GM19238 (cell line): Measurements from ENCODE around the gene MRE11.
A peak's percentile ranks its signal among the peaks of the same experiment; 100 is the strongest.

ENCODE experiments used
- DNase-seq: peaks from one replicate; pipeline ENCODE4 v3.0.0; 2011; ENCODE audit warnings: low spot score; ENCODE audit not compliant: insufficient read length

Gene MRE11

DNA sequence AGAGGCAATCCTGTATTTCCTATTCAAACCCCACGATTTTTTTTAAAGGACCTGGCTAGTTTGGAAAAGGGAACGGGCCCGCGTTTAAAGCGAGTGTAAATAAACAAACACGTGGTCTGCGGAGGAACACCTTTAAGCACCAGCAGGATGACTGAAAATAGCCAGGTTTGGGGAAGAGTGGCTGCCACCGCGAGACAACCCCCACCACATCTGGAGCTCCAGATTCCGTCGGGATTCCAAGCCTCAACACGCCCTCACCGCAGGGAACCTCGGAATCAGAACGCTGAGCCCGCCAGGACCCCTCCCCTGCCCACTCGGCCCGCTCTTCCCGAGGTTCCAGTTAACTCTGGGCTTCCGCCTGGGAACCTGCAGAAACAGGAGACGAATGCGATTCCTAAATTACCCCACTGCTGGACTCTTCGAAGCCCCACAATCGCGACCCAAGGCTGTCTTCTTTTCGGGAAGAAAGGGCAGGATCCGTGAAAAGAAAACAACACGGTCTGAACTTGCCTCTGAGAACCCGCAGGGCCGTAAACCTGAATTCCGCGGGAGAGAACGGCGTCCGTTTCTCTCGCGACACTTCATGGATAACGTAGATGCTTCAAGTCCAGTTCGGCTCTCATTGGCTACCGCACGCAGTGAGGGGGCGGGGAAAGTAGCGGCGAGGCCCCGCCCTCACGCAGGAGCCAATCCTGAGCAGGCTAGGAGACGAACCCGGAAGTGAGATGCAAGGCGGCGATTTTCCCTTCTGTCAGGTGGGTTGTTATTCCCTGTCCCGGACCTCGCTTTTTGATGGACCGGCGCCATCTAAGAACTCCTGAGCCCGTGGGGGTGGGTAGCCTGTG is at the start of gene MRE11, which contains the start of gene ANKRD49:
Gene MRE11, minus strand, starts transcription at position 564 of the 845 bp plus-strand sequence. CDS start 1,043 bp downstream, outside the sequence.
Gene ANKRD49, plus strand, starts transcription at position 704 of the 845 bp plus-strand sequence. CDS start 2,710 bp downstream, outside the sequence.
- DNase-seq, result peak; percentile 71

DNA sequence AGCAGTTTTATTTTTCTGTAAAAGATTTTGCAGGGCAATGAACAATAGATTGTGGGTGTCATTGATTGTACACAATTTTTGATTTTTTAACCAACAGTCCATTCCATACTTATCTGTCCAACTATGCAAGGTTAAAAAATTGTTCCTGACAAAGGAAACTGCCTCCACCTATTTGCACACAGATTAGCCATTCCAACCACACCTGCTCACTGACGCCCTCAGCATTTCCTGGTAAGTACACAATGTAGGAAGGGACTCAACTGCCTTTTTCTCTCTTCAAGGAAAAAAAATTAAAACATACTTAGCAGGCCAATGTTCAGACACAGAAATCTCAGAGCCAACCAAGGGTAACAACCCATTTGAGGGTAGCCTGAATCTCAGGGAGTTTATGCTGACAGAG is 45.8 kb upstream of the MRE11 start:
- DNase-seq, result no peak

DNA sequence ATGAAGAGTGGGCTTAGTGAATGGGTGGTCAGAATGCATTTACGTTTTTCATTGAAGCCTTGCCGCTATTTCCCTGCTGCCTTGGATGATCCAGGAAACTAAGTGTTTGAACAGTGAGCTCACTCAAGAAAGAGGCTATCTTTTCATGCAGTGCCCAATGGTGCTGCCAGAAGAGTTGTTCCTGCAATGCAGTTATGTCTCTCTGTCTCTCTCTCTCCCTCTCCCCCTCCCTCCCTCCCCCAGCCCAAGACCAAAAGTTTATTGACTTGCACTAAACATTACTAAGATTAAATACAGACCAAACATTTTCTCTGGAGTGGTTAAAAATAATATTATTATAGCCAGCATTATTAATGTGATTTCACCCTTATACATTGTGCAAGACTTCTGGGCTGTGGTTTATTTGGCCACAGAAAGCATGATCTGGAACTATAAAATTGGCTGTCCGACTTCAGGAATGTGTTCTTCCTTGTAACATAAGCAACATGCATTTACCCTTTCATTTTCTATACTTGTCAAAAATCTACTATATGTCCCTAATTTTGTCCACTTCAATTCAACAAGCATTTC is 43.5 kb upstream of the MRE11 start:
- no peak for DNase-seq

DNA sequence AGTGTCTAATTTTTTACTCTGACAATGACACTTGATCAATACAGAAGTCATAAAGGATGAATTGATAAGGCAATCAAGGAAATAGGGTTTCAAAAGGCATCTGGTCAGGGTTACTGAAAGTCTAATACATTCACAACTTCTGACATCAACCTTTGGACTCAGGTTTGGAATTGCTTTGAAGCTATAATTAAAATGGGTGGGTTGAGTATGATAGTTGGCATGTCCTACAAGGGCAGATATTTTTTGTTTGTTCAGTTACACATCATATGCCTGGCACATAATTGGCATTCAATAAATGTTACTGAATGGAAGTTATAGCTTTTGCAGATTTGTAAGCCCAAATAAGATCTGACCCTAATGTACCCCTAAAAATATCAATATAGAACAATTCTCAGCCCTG is 42.7 kb upstream of the MRE11 start:
- no peak for DNase-seq

DNA sequence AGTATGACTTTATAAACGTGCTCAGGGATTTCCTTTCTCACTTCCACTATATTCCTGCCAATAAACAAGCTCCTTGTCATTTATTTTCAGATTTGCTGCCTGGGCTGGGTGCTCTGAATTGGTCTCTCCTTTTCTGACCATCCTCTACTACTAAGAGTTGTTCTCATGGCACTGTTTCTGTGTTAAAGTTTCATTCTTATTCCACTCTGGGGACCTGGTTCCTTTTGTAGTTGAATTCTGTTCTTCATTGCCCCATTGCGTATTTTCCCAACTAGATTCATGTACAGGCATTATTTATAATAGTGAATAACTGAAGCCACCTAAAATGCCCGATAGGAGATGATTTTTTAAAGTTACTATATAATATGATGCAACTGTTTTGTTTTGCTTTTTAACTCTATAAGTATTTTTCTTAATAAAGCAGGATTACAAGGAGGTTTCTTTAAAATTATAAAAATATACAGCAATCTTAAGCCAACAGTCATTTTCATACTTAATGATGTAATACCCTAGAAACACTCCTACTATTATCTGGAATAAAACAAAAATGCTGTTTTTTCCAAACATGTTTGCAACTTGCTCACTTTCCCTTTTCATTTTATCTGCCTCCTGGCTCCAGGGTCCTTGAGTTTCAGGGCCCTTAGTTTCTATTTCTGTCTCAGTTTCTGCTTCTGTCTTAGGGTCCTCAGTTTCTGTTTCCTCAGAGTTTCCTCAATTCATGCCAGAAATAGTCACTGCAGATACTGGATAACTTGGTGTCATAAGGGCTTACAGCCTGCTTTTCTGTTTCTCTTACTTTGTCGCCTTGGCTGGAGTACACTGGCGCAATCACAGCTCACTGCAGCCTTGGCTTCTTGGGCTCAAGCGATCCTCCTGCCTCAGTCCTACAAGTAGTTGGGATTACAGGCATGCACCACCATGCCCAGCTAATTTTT is 40.3 kb upstream of the MRE11 start:
- no peak for DNase-seq

DNA sequence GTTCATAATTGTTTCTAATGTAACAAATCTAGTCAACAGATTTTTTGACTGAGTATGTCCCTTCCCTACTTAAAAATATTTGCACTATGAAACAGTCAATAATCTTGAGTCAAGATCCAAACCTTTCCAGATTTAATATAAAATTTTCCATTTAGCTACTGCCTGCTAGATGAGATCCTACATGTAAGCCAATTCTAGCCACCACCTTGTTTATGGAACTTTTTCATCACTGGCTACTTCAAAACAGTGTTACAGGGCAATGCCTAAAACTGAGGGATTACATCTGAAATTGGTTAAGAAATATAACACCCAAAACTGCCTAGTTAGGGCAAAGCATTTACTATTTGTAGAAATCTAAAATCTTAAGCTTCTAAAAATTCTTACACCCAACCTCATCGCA is 39.6 kb upstream of the MRE11 start:
- DNase-seq, result no peak

DNA sequence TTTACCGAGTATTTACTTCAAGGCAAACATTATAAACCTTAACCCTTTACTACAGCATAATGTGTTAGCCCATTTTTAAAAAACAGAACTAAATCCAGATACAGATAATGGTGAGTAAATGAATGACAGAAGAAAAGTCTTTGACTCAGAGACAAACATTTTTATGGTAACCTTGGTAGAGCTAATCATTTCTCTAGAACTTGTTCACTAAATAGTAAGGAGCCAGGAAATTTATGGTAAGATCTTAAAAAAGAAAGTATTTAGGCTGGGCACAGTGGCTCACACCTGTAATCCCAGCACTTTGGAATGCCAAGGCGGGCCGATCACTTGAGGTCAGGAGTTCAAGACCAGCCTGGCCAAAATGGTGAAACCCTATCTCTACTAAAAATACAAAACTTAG is 38.6 kb upstream of the MRE11 start:
- no peak for DNase-seq

DNA sequence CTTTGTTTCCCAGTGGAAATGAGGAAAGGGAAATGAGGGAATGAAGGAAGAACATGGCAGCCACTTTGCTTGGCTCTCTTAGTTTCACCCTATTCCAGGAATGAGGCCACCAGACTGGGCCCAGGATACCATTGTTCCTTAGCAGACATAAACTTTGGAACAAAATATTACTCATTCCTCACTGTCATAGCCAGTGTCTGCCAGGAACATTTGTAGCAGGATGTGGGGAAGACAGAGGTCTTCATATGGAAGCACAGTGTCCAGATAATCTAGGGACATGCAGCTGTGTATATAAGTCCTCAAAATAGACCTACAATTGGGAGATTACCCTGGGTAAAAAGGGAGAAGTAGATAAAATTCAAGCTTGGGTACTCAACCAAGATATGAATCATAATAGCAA is 34.9 kb upstream of the MRE11 start:
- DNase-seq, result no peak

DNA sequence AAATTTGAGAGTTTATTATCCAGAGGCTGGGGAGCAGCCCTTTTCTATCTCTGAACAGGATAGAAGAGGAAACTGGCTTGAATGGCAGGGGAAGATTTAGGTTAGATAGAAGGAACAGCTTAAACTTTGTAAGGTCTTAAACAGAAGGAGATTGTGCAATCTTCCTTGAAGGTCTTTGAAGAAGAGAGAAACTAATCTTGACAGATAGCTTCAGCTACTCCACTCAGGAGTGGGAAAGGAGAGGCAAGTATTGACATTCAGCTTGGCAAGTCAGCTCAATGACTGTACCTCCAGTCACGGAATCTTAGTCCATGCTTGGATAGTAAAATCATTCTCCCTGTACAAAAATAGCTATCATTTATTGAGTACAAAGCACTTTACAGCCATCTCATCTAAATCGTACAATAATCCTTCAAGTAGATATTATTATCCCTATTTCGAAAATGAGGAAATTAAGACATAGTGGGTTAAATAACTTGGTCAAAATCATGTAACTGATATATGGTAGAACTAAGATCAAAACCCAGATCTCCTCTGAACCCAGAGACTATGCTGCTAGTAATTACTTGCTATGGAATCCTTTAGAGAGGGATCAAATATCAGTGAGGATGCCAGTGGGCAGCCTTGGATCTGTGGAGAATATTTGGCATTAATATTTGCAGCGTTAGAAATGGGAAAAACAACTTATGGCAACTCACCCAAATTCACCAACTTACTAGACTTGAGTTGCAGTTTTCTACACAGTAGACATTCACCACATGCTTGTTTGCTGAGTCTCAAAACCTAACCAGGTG is 33.2 kb upstream of the MRE11 start:
- no peak for DNase-seq

DNA sequence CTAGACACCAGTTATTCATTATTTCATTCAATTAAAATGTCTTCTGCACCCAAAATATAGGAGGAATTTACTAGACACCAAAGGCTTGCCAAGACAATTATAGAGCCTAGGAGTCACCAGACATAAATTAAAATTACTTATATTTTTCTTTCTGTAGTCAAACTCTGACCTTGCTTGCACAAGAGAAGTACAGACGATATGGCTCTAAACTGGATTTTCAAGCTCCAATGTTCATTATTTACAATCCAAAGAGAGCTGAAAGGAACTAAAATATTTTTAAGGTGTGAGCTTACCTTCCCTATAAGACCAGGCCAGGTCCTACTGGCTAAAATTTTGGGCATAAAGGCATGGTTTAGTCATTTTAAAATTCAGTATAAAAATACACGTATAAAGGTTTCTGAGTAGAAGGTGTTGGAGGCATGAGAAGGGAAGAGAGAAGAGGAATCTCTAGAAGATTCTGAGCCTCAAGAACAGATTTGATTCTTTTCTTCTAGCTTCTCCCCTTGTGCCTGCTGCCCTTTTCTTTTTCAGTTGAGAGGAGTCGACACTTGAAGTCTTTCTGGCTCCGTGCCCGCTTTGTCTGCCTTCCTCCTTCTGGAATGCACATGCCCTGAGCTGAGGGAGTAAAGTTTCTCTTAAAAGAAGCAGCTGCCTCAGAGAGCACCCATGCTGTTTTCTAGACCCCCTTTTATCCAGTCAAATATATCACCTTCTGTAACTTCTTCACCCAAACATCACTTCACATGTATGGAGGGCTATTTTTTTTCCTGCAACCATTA is 32.1 kb upstream of the MRE11 start:
- DNase-seq, result no peak

DNA sequence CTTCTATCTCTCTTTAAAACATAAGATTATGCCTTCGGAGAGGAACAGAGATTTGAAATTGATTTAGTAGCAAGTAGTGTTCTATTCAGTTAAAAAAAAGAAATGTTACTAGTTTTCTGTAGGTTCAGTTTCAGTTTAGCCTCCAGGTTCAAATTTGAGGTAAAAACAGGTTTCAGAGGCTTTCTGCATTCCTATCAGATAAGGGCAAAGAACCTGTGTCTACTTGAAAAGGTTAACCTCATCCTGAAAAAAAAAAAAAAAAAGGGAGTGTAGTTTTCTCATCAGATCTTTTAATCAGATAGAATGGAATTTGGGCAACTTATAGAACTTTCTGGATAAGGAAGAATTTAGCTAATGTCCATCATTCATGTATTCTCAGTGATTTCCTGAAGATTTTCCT is 30.7 kb upstream of the MRE11 start:
- no peak for DNase-seq

DNA sequence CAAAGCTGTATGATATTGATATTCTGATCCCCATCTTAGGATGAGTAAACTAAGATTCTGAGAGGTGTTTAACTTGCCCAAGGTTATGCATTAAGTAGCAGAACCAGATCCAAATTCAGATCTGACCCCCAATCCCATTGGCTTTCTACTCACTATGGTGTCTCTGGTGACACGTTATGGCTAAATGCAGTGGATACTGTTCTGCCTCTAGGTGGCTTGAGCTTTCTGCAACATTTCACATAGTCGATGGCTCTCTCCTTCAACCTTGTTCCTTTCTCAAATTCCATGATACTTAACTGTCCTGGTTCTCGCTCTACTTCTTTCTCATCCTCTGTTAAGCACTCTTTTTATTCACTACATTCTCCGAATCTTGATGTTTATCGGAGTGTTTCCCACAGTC is 28.0 kb upstream of the MRE11 start:
- no peak for DNase-seq

DNA sequence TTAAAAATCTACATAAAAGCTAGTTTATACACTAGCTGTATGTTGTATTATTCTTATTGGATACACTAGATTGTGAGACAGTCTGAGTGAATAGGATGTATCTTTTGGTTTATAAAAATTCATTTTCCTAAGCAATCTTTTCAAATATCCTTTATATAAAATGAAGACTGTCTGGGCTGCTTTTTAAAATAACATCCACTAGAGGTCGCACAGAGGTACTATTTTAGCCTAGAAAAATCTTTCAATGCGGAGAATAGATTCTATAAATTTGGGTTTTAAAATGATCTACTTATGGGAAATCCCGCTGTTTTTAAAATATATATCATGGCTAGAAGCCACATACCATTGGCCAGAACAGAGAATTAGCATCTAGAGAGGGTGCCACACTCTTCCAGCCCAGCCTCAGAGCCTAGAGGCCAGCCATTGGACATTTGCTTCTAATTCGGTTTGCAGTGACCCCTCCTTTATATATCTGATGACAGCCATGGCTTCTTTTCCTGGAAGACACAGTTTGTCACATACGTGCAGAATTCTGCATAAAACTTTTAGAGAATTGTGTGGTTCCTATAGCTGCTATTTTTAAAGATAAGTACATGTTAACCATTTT is 25.9 kb upstream of the MRE11 start:
- no peak for DNase-seq

DNA sequence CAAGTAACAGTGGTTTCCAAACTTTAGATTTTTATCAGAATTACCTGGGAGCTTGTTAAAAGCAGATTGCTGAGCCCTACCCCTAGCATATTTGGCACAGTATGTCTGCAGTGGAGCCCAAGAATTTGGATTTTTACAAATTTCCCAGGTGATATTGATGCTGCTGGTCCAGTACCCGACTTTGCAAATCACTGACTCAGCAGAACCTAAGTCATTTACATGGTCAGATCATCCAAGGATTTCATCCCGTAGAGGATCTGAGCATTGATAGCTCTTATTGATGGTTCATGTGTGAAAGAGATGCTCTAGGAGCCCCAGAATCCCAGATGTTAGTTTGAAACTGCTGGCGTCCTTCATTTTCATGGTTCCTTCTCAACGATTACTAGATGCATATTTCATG is 24.7 kb upstream of the MRE11 start:
- DNase-seq, result no peak

DNA sequence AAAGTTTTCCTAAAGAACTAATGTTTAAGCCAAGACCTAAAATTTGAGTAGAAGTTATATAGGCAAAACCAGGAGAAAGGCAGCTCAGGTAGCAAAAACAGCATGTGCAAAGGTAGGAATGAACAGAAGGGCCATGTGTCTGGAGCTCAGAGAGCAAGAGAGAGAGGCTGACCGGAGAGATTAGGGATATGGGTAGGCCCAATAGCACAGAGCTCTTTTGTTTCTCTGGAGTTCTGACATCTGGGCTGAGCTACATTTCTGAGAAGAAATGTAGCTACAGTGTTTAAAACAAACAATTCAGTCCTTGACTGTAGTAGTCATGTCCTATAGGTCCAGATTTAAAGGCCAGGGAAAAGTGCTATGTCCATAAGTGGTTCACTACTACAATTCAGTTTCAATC is 23.1 kb upstream of the MRE11 start:
- DNase-seq, result no peak

DNA sequence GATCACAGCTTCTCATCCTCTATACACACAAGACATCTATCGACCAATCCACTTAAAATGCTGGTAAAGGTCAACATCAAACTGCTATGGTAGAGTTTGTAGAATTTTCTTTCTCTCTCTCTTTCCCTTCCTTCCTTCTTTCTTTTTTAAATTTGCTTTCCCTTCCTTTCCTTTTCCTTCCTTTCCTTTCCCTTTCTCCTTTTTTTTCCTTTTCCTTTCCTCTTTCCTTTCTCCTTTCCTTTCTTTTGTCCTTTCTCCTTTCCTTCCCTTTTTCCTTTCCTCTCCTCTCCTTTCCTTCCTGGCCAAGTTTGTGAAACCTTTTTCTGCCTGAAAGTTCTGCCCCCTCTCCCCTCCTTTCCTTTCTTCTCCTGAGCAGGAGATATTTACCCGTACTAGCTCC is 21.8 kb upstream of the MRE11 start:
- DNase-seq, result no peak

DNA sequence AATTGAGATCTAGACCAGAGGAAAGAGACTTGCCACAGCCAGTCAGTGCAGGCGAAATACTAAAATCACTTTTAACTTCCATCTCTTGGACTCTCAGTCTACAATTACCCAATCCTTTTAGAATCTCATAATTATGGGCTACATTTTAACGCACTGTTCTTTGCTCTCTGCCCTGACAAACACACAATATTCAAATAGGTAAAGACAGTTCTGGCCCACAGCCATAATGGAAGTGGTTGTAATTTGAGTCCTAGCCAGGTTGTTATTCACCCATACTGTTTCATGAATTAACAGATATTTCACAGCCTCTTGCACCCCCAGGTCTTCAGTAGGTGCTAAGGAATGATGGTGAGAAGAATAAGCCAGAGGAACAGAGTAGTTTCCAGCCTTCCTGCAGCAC is 19.4 kb upstream of the MRE11 start:
- no peak for DNase-seq

DNA sequence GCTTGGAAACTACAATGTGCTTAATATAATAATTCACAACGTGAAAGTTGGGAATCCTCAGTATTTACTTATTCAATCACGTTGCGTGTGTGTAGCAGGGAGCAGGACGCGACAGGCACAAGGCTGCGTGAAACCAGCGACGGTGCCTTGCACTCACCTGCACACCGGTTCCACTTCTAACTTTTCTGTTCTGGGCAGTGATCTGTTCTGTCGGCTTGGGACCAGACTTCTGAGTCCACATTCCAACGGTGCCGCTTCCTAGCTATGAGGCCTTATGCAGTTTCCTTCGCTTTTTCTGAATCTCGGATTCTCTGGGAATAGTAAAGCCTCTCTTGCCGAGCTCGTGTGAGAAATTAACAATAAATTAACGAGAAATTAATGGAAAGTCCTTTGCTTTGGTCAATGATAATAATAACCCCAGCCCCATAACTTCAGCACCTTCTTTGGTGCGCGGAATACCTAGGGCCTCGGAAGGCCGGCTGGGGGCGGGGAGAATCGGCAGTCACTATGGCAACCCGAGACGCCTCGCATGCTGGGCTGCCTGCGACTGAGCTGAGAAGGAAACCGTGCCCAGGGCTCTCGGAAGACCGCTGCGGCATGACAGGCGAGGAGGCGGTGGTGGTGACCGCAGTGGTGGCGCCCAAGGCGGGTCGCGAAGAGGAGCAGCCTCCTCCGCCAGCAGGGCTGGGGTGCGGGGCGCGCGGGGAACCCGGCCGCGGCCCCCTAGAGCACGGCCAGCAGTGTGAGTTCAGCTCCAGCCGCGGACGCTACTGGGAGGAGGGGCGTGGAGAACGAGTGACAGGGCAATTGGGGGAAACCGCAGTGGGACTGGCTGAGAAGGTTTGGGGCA is 18.5 kb upstream of the MRE11 start, which contains the start of gene C11orf97:
Gene C11orf97, plus strand, starts transcription at position 530 of the 850 bp plus-strand sequence. Its CDS starts 68 bp downstream, at position 598.
- peak; percentile 36 for DNase-seq

DNA sequence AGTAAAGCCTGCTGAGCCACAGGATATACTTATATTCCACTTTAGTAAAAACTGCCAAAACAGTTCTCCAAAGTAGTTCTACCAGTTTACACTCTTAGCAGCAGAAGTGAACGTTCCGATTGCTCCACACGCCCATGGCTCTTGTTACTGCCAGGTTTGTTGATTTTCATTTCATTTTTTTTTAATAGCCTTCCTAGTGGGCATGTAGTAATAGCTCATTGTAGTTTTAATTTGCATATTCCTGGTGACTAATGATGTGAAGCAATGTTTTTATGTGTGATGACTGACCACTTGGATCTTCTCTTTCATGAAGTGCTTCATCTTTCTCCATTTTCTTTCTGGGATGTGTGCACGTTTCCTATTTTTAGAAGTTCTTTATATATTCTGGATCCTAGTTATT is 13.8 kb upstream of the MRE11 start:
- DNase-seq, result no peak
